ENCODE measurements around the gene URB1.

DNA sequence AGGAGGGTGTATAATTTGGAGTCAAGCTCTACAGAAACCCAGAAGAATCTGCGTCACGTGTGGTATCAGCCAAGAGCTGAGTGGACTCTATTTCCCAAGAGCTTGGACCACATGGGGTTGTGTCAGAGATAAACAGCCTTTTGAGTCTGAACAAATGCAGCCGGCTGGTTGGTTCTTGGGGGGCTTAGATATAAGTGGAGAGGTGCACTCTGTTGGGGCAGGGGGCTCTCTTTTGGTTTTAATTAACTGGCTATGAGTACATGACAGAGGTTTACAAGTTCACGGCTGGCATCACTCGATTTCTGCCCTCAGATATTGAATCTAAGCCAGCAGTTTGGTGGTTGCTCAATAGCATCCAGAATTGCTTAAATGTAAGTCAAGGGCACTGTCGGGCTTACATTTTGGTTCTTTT, 94.7 kb downstream of the URB1 start:
- no peak for TF ChIP-seq SUZ12 (IDR thresholded peaks at IDR 0.05; ENCODE audit: extremely low read depth, insufficient read depth, insufficient read length)
- no peak for TF ChIP-seq YY1 (IDR thresholded peaks at IDR 0.05; ENCODE audit: insufficient read depth, insufficient read length)
- TF ChIP-seq ZNF274 (IDR thresholded peaks at IDR 0.05; ENCODE audit: low read depth, low read length) = no peak

Data from NT2/D1 (cell line).